Neural cell (in vitro differentiated cells): ENCODE measurements around the gene GADL1. TPM values are rescaled to one million over a fixed set of nuclear protein-coding genes. Genes with fewer than 3 reads are reported as not detected.

Source experiments
- H2AFZ ChIP-seq: fragments of 200-600, 300-800 bp; sonication (generic), shearing (Covaris generic); 2 replicates; pipeline ENCODE4 v1.6.0; 2014; ENCODE audit warnings: low read depth, mild to moderate bottlenecking, antibody characterized with exemption, low read length, moderate library complexity
- H3F3A ChIP-seq: fragments of 200-600 bp; shearing (Covaris generic); 2 replicates; pipeline ENCODE4 v1.6.1; 2016; ENCODE audit warnings: mild to moderate bottlenecking, moderate library complexity, mixed read lengths, antibody characterized with exemption, low read length; ENCODE audit not compliant: insufficient read depth, poor library complexity, severe bottlenecking
- H3K27ac ChIP-seq: fragments of 200-600, 300-800 bp; sonication (generic), shearing (Covaris generic); 2 replicates; pipeline ENCODE4 v1.5.1; 2014; ENCODE audit warnings: mild to moderate bottlenecking, low read length, moderate library complexity
- H3K27me3 ChIP-seq: fragments of 300-800, 200-600 bp; sonication (generic), shearing (Covaris generic); 2 replicates; pipeline ENCODE4 v1.6.0; 2014; ENCODE audit warnings: mild to moderate bottlenecking, low read depth, low read length, moderate library complexity; ENCODE audit not compliant: insufficient read depth
- H3K36me3 ChIP-seq: fragments of 300-800, 200-600 bp; sonication (generic), shearing (Covaris generic); 2 replicates; pipeline ENCODE4 v1.5.1; 2014; ENCODE audit warnings: mild to moderate bottlenecking, antibody characterized with exemption, low read length, moderate library complexity; ENCODE audit not compliant: insufficient read depth
- H3K4me2 ChIP-seq: fragments of 300-800, 200-600 bp; sonication (generic), shearing (Covaris generic); 2 replicates; pipeline ENCODE4 v1.6.0; 2014; ENCODE audit warnings: mild to moderate bottlenecking, low read length
- H3K4me3 ChIP-seq: fragments of 300-800, 200-600 bp; sonication (generic), shearing (Covaris generic); 2 replicates; pipeline ENCODE4 v1.5.1; 2014; ENCODE audit warnings: mild to moderate bottlenecking, low read length, moderate library complexity
- H3K79me2 ChIP-seq: fragments of 200-600 bp; shearing (Covaris generic); replicated peaks from 2 replicates; pipeline ENCODE4 v1.6.0; 2014; ENCODE audit warnings: mild to moderate bottlenecking, low read length, moderate library complexity; ENCODE audit not compliant: insufficient read depth
- H3K9ac ChIP-seq: fragments of 300-800, 200-600 bp; sonication (generic), shearing (Covaris generic); 2 replicates; pipeline ENCODE4 v1.6.1; 2016; ENCODE audit warnings: mild to moderate bottlenecking, low read length, mixed read lengths
- H3K9me2 ChIP-seq: fragments of 200-600 bp; shearing (Covaris generic); 2 replicates; pipeline ENCODE4 v1.6.1; 2016; ENCODE audit warnings: mild to moderate bottlenecking, low read length, mixed read lengths; ENCODE audit not compliant: insufficient read depth
- H3K9me3 ChIP-seq: fragments of 200-600, 300-800 bp; sonication (generic), shearing (Covaris generic); 2 replicates; pipeline ENCODE4 v1.6.1; 2016; ENCODE audit warnings: mild to moderate bottlenecking, mixed run types, low read length, moderate library complexity, mixed read lengths
- H4K20me1 ChIP-seq: fragments of 200-600 bp; shearing (Covaris generic); 2 replicates; pipeline ENCODE4 v1.6.1; 2016; ENCODE audit warnings: mild to moderate bottlenecking, mixed run types; ENCODE audit not compliant: insufficient read depth
- CTCF ChIP-seq: fragments of 450-650 bp; IDR thresholded peaks from 2 replicates; pipeline ENCODE4 v1.5.1; 2014; ENCODE audit warnings: antibody characterized with exemption, mild to moderate bottlenecking, moderate library complexity; ENCODE audit not compliant: poor library complexity, severe bottlenecking
- EP300 ChIP-seq: fragments of 450-650 bp; conservative IDR thresholded peaks from 2 replicates; pipeline ENCODE4 v1.6.1; 2014; ENCODE audit warnings: antibody characterized with exemption, mild to moderate bottlenecking, moderate library complexity; ENCODE audit not compliant: poor library complexity, severe bottlenecking
- EZH2 ChIP-seq: fragments of 200-600, 300-800 bp; shearing (Covaris generic), sonication (generic); IDR thresholded peaks from 2 replicates; pipeline ENCODE4 v1.6.1; 2014; ENCODE audit warnings: antibody characterized with exemption, low read length, borderline replicate concordance, mild to moderate bottlenecking; ENCODE audit not compliant: insufficient read depth, poor library complexity, severe bottlenecking
- MXI1 ChIP-seq: fragments of 450-650 bp; conservative IDR thresholded peaks from 2 replicates; pipeline ENCODE4 v1.6.1; 2014; ENCODE audit warnings: antibody characterized with exemption, mild to moderate bottlenecking; ENCODE audit not compliant: poor library complexity, severe bottlenecking
- POLR2AphosphoS5 ChIP-seq: IDR thresholded peaks from 2 replicates; pipeline ENCODE4 v1.6.1; 2012
- RAD21 ChIP-seq: fragments of 450-650 bp; conservative IDR thresholded peaks from 2 replicates; pipeline ENCODE4 v1.6.1; 2014; ENCODE audit warnings: antibody characterized with exemption, mild to moderate bottlenecking, moderate library complexity
- SMC3 ChIP-seq: fragments of 450-650 bp; conservative IDR thresholded peaks from 2 replicates; pipeline ENCODE4 v1.6.1; 2014; ENCODE audit warnings: antibody characterized with exemption, mild to moderate bottlenecking, moderate library complexity; ENCODE audit not compliant: poor library complexity
- TAF1 ChIP-seq: IDR thresholded peaks from 2 replicates; pipeline ENCODE4 v1.6.1; 2012; ENCODE audit warnings: low read depth
- polyA plus RNA-seq: library from polyadenylated mRNA; depleted of rRNA; stranded (reverse); fragments of >200 nt; gene quantifications from 2 replicates; pipeline ENCODE4 v1.2.3, GENCODE V29; 2014
- TF ChIP-seq, protein P1 (sequence below): IDR thresholded peaks from 2 replicates; pipeline ENCODE4 v1.6.1; 2012; ENCODE audit warnings: borderline replicate concordance

The GADL1 gene
- polyA plus RNA-seq, 1 donor from 2014 or later: not detected

- no peak for TF ChIP-seq MXI1
- no peak for TF ChIP-seq RAD21
- no peak for TF ChIP-seq SMC3
- TF ChIP-seq, protein P1, sequence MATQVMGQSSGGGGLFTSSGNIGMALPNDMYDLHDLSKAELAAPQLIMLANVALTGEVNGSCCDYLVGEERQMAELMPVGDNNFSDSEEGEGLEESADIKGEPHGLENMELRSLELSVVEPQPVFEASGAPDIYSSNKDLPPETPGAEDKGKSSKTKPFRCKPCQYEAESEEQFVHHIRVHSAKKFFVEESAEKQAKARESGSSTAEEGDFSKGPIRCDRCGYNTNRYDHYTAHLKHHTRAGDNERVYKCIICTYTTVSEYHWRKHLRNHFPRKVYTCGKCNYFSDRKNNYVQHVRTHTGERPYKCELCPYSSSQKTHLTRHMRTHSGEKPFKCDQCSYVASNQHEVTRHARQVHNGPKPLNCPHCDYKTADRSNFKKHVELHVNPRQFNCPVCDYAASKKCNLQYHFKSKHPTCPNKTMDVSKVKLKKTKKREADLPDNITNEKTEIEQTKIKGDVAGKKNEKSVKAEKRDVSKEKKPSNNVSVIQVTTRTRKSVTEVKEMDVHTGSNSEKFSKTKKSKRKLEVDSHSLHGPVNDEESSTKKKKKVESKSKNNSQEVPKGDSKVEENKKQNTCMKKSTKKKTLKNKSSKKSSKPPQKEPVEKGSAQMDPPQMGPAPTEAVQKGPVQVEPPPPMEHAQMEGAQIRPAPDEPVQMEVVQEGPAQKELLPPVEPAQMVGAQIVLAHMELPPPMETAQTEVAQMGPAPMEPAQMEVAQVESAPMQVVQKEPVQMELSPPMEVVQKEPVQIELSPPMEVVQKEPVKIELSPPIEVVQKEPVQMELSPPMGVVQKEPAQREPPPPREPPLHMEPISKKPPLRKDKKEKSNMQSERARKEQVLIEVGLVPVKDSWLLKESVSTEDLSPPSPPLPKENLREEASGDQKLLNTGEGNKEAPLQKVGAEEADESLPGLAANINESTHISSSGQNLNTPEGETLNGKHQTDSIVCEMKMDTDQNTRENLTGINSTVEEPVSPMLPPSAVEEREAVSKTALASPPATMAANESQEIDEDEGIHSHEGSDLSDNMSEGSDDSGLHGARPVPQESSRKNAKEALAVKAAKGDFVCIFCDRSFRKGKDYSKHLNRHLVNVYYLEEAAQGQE: no peak
- TF ChIP-seq TAF1: no peak
- TF ChIP-seq EZH2: no peak
- no peak for TF ChIP-seq EP300
- no peak for TF ChIP-seq CTCF
- TF ChIP-seq POLR2AphosphoS5: no peak
- H3K27me3 ChIP-seq: no peaks in the 10 kb centered on the region
- H3K36me3 ChIP-seq: no peaks in the 10 kb centered on the region
- H3F3A ChIP-seq: no peaks in the 10 kb centered on the region
- no peaks in the 10 kb centered on the region for H4K20me1 ChIP-seq
- H2AFZ ChIP-seq: no peak overlapping the region
- no peak overlapping the region for H3K4me3 ChIP-seq
- H3K27ac ChIP-seq: no peak overlapping the region
- no peaks in the 10 kb centered on the region for H3K9me3 ChIP-seq
- H3K9ac ChIP-seq: no peak overlapping the region
- no peak overlapping the region for H3K4me2 ChIP-seq
- H3K9me2 ChIP-seq: no peaks in the 10 kb centered on the region
- no peaks in the 10 kb centered on the region for H3K79me2 ChIP-seq
These were observed 195.9 kb downstream of the GADL1 start for GRCh38 chr3:30698549-30698948.

GRCh38 chr3:30696896-30697295 is 197.6 kb downstream of the GADL1 start:
- Histone ChIP-seq H3K9ac (no peak overlapping the region), H2AFZ (no peak overlapping the region), H3K36me3 (no peaks in the 10 kb centered on the region), H3K4me3 (no peak overlapping the region), H4K20me1 (no peaks in the 10 kb centered on the region), H3K9me3 (no peaks in the 10 kb centered on the region), H3K79me2 (no peaks in the 10 kb centered on the region), H3K4me2 (no peak overlapping the region), H3K27ac (no peak overlapping the region), H3K27me3 (no peaks in the 10 kb centered on the region), H3F3A (no peaks in the 10 kb centered on the region), H3K9me2 (no peaks in the 10 kb centered on the region)
- TF ChIP-seq SMC3 (no peak), CTCF (no peak), POLR2AphosphoS5 (no peak)
